HCT116 (cell line): ENCODE results near the gene ABHD4. TPM values are rescaled to one million over a fixed set of nuclear protein-coding genes. Genes with fewer than 3 reads are reported as not detected.

Experiments used
- ATAC-seq: fragments of 200-7000 bp; cut with Tn5 transposase; 2 replicates; pipeline ENCODE4 v1.9.1; 2020; ENCODE audit warnings: mild to moderate bottlenecking, moderate library complexity
- BruUV-seq: library from RNA; stranded (reverse); fragments of 400-500 nt; replicated peaks from 2 replicates; lab custom pipeline; 2021; lab: Mats Ljungman, UMichigan
- CTCF ChIA-PET: fragments of 300-600 bp; sonication (Branson Sonifier 250); formaldehyde crosslinking; loops from one replicate; lab custom pipeline; 2021; ENCODE audit warnings: antibody characterized with exemption; lab: Charles Lee
- POLR2A ChIA-PET: fragments of 300-600, 350-600 bp; sonication (Branson Sonifier 250); formaldehyde crosslinking; loops from one replicate; lab custom pipeline; 2021; ENCODE audit warnings: antibody characterized with exemption; lab: Charles Lee
- RAD21 ChIA-PET, 2 experiments: fragments of 300-600 bp; sonication (Branson Sonifier 250); formaldehyde crosslinking; loops; one replicate each; lab custom pipeline; 2023; ENCODE audit warnings: low total read pairs in 2 of 2; ENCODE audit not compliant: uncharacterized antibody in 2 of 2, unreplicated experiment in 2 of 2, low non-redundant PET in 1 of 2; lab: Charles Lee
- DNase-seq: peaks from one replicate; pipeline ENCODE4 v3.0.0-alpha.2; 2010; ENCODE audit warnings: low read depth, low spot score
- H2AFZ ChIP-seq: fragments of 200-600 bp; shearing (Covaris generic), sonication (generic); 2 replicates; pipeline ENCODE4 v1.6.1; 2017; ENCODE audit warnings: low read depth, mixed run types, mixed read lengths, antibody characterized with exemption, low read length; ENCODE audit not compliant: poor library complexity, severe bottlenecking
- H3K27ac ChIP-seq: 2 replicates; pipeline ENCODE4 v1.5.1; 2012; ENCODE audit warnings: low read depth, low read length
- H3K27me3 ChIP-seq: fragments of 200-600 bp; sonication (generic); 2 replicates; pipeline ENCODE4 v1.6.1; 2016; ENCODE audit warnings: mixed run types, low read length, mixed read lengths; ENCODE audit not compliant: insufficient read depth
- H3K36me3 ChIP-seq, 2 experiments: fragments of 200-500 bp in 1 of 2; fragments of 200-600 bp in 1 of 2; sonication (Bioruptor generic) in 1 of 2; sonication (generic) in 1 of 2; 2 replicates each; pipeline versions ENCODE4 v1.5.1 to v1.6.1; 2014 to 2016; ENCODE audit warnings: low read length in 2 of 2, inconsistent platforms in 1 of 2, mixed read lengths in 1 of 2, mixed run types in 1 of 2; ENCODE audit not compliant: insufficient read depth in 2 of 2, control insufficient read depth in 1 of 2
- H3K4me1 ChIP-seq, 2 experiments: fragments of 200-600 bp in 1 of 2; sonication (generic) in 1 of 2; 2 replicates each; pipeline versions ENCODE4 v1.5.1 to v1.6.1; 2012 to 2017; ENCODE audit warnings: low read length in 2 of 2, inconsistent platforms in 1 of 2, mild to moderate bottlenecking in 1 of 2, mixed read lengths in 1 of 2, mixed run types in 1 of 2, moderate library complexity in 1 of 2; ENCODE audit not compliant: insufficient read depth in 2 of 2, control insufficient read depth in 1 of 2
- H3K4me2 ChIP-seq: fragments of 200-600 bp; sonication (generic); 2 replicates; pipeline ENCODE4 v1.6.1; 2017; ENCODE audit warnings: mixed run types, low read length, mixed read lengths
- H3K4me3 ChIP-seq, 2 experiments: fragments of 200-600 bp in 1 of 2; sonication (generic) in 1 of 2; replicated peaks in 1 of 2; 2 replicates each; pipeline ENCODE4 v1.5.1; 2011 to 2016; ENCODE audit warnings: low read length in 2 of 2, control low read depth in 1 of 2, low read depth in 1 of 2, mild to moderate bottlenecking in 1 of 2, mixed read lengths in 1 of 2, mixed run types in 1 of 2
- H3K79me2 ChIP-seq: fragments of 200-600 bp; sonication (generic); 2 replicates; pipeline ENCODE4 v1.6.1; 2017; ENCODE audit warnings: mild to moderate bottlenecking, mixed run types, low read length, moderate library complexity, mixed read lengths; ENCODE audit not compliant: insufficient read depth
- H3K9ac ChIP-seq: fragments of 200-600 bp; sonication (generic); 2 replicates; pipeline ENCODE4 v1.6.1; 2016; ENCODE audit warnings: low read length, mixed read lengths
- H3K9me2 ChIP-seq: fragments of 200-600 bp; sonication (generic), shearing (Covaris generic); 2 replicates; pipeline ENCODE4 v1.6.1; 2017; ENCODE audit warnings: mixed run types, mild to moderate bottlenecking, moderate library complexity; ENCODE audit not compliant: insufficient read depth
- H3K9me3 ChIP-seq, 2 experiments: fragments of 200-500 bp in 1 of 2; fragments of 200-600 bp in 1 of 2; sonication (Bioruptor generic) in 1 of 2; sonication (generic) in 1 of 2; 2 replicates each; pipeline ENCODE4 v1.6.1; 2014 to 2017; ENCODE audit warnings: low read length in 2 of 2, mixed read lengths in 2 of 2, inconsistent platforms in 1 of 2, low read depth in 1 of 2, mild to moderate bottlenecking in 1 of 2, mixed run types in 1 of 2, moderate library complexity in 1 of 2; ENCODE audit not compliant: control insufficient read depth in 1 of 2, insufficient read depth in 1 of 2
- H4K20me1 ChIP-seq: fragments of 200-600 bp; sonication (generic), shearing (Covaris generic); 2 replicates; pipeline ENCODE4 v1.6.1; 2017; ENCODE audit warnings: mixed run types, mild to moderate bottlenecking, moderate library complexity; ENCODE audit not compliant: insufficient read depth
- ATF3 ChIP-seq: IDR thresholded peaks from 2 replicates; pipeline ENCODE4 v1.6.1; 2012
- CEBPB ChIP-seq: IDR thresholded peaks from 2 replicates; pipeline ENCODE4 v1.6.1; 2012; ENCODE audit warnings: low read depth
- ELF1 ChIP-seq: IDR thresholded peaks from 2 replicates; pipeline ENCODE4 v1.6.1; 2012; ENCODE audit warnings: low read depth, borderline replicate concordance
- EZH2 ChIP-seq: fragments of 200-600 bp; sonication (generic); IDR thresholded peaks from 2 replicates; pipeline ENCODE4 v1.6.1; 2017; ENCODE audit warnings: antibody characterized with exemption, mixed run types
- EZH2phosphoT487 ChIP-seq: fragments of 200-600 bp; IDR thresholded peaks from 2 replicates; pipeline ENCODE4 v1.6.1; 2018; ENCODE audit warnings: antibody characterized with exemption, borderline replicate concordance
- FOSL1 ChIP-seq: IDR thresholded peaks from 2 replicates; pipeline ENCODE4 v1.6.1; 2012; ENCODE audit warnings: low read depth
- JUND ChIP-seq: IDR thresholded peaks from 2 replicates; pipeline ENCODE4 v1.6.1; 2012
- POLR2A ChIP-seq: IDR thresholded peaks from 2 replicates; pipeline ENCODE4 v1.7.0; 2011; ENCODE audit warnings: borderline replicate concordance; ENCODE audit not compliant: insufficient read depth, insufficient read length; ENCODE audit errors: extremely low read depth
- SIN3A ChIP-seq: IDR thresholded peaks from 2 replicates; pipeline ENCODE4 v1.6.1; 2012; ENCODE audit warnings: low read depth
- SP1 ChIP-seq: IDR thresholded peaks from 2 replicates; pipeline ENCODE4 v1.6.1; 2012; ENCODE audit warnings: low read depth
- YY1 ChIP-seq: IDR thresholded peaks from 2 replicates; pipeline ENCODE4 v1.6.1; 2011; ENCODE audit warnings: low read length, low read depth, moderate library complexity, mild to moderate bottlenecking; ENCODE audit not compliant: insufficient replicate concordance; ENCODE audit errors: extremely low read depth
- ZFX ChIP-seq: fragments of 450-650 bp; IDR thresholded peaks from 2 replicates; pipeline ENCODE4 v1.6.1; 2017
- intact Hi-C: fragments of 100-400 bp; cut with micrococcal nuclease; formaldehyde crosslinking; loops from 2 replicates; pipeline ENCODE4 v1.10.0; 2022
- total RNA-seq: library from RNA; stranded (reverse); gene quantifications from one replicate; pipeline ENCODE4 v1.2.1, GENCODE V29; 2021; ENCODE audit not compliant: unreplicated experiment
- TF ChIP-seq, protein P1 (sequence below): IDR thresholded peaks from 2 replicates; pipeline ENCODE4 v1.6.1; 2012
- TF ChIP-seq, protein P2 (sequence below): IDR thresholded peaks from 2 replicates; pipeline ENCODE4 v1.6.1; 2011; ENCODE audit warnings: mild to moderate bottlenecking, low read length, moderate library complexity; ENCODE audit not compliant: insufficient replicate concordance; ENCODE audit errors: extremely low read depth

The ABHD4 gene
- total RNA-seq, 1 experiment from 2014 or later: 9.4 TPM

DNA sequence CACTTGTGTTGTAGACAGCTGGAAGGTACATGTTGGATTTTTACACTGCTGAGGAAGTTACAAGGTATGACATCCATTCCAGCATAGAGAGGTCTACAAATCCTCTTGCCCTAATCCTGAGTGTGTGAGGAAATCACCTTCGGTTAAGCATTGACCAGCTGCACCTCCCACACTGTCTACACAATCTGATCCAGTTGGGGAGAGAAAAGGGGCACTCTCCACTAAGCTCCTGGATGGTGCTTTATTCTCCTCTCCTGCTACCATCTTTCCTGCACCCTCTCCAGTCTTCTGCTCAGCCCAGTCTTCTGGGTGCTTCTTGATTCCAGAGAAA, 46.2 kb downstream of the ABHD4 start, which contains the start of gene OR6J1:
TSS of gene OR6J1 (minus strand) at position 48 of the 331 bp plus-strand sequence. CDS start 9,541 bp downstream, outside the sequence.
- ChIA-PET RAD21 (no interaction called here), CTCF (interaction anchor here (1.0 to 2.5 kb wide), 5 partner anchors 9 to 85 kb away, joined by 3 to 10 read pairs (median 6); partner anchors contain the start of gene DAD1), POLR2A (no interaction called here)
- Histone ChIP-seq H3K9me3 (no peaks in the 10 kb centered on the region), H3K79me2 (no peaks in the 10 kb centered on the region), H3K36me3 (no peaks in the 10 kb centered on the region), H3K9ac (no peak within 1 kb of the TSS), H3K9me2 (no peaks in the 10 kb centered on the region), H4K20me1 (no peaks in the 10 kb centered on the region), H3K4me3 (no peak within 1 kb of the TSS), H3K27ac (no peak within 1 kb of the TSS), H2AFZ (no peak within 1 kb of the TSS), H3K4me1 (peaks cover 5 to 20% of the 10 kb centered on the region in 2 experiments; a peak in 2 of 4 replicates), H3K4me2 (no peak within 1 kb of the TSS), H3K27me3 (no peaks in the 10 kb centered on the region)
- ATAC-seq: peak; percentile 56; the same call in 1 of the 2 replicates
- intact Hi-C loops: no loop called here
- DNase-seq: no peak
- TF ChIP-seq, protein P1, sequence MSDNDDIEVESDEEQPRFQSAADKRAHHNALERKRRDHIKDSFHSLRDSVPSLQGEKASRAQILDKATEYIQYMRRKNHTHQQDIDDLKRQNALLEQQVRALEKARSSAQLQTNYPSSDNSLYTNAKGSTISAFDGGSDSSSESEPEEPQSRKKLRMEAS: no peak
- TF ChIP-seq ELF1 (no peak), EZH2phosphoT487 (no peak), POLR2A (no peak), JUND (no peak), SIN3A (no peak), YY1 (no peak), EZH2 (no peak)
- BruUV-seq: no TSS peak

DNA sequence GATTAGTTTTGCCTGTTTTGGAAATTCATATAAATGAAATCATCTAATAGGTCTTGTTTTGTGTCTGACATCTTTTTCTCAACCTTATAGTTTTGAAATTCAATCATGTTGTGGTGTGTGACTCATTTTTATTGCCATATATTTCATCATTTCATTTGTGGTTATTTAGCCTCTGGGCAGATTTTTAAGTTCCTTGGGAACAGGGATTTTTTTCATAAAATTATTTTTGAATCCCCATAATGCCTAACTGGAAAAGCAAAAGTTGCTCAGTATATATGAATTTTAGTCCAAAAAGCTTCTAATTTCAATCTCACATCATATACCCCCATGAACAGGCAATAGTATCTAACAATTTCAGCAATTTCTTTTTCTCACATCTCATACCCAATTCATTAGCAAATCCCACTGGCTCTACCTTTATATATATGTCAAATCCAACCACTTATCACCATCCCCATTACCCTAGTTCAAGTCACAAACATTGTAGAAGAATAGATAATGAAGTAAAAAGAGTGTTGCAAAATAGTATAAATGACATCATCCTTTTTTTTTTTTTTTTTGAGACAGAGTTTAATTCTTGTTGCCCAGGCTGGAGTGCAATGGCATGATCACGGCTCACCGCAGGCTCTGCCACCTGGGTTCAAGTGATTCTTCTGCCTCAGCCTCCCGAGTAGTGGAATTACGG, 48.6 kb downstream of the ABHD4 start:
- Histone ChIP-seq H4K20me1 (no peaks in the 10 kb centered on the region), H3K4me2 (peak overlapping the region; percentile 1; the same call in 1 of the 2 replicates), H3K36me3 (no peaks in the 10 kb centered on the region), H2AFZ (no peak overlapping the region), H3K9me3 (no peaks in the 10 kb centered on the region), H3K4me3 (no peak overlapping the region), H3K27me3 (no peaks in the 10 kb centered on the region), H3K9ac (no peak overlapping the region), H3K79me2 (no peaks in the 10 kb centered on the region), H3K27ac (no peak overlapping the region), H3K9me2 (no peaks in the 10 kb centered on the region), H3K4me1 (peaks cover 5 to 17% of the 10 kb centered on the region in 2 experiments; a peak in 2 of 4 replicates)
- ATAC-seq (no peak), DNase-seq (no peak)
- intact Hi-C loops: no loop called here
- no TSS peak for BruUV-seq
- RAD21 ChIA-PET: no interaction called here
- peak; percentile 90 for TF ChIP-seq CEBPB
- no peak for TF ChIP-seq YY1
- no peak for TF ChIP-seq ZFX
- peak; percentile 60 for TF ChIP-seq FOSL1
- peak; percentile 47 for TF ChIP-seq JUND
- 0 out of 2 replicates have a peak, but pooled peaks have one; percentile 21 for TF ChIP-seq SP1
- TF ChIP-seq ATF3: no peak
- TF ChIP-seq EZH2: no peak
- TF ChIP-seq, protein P2, sequence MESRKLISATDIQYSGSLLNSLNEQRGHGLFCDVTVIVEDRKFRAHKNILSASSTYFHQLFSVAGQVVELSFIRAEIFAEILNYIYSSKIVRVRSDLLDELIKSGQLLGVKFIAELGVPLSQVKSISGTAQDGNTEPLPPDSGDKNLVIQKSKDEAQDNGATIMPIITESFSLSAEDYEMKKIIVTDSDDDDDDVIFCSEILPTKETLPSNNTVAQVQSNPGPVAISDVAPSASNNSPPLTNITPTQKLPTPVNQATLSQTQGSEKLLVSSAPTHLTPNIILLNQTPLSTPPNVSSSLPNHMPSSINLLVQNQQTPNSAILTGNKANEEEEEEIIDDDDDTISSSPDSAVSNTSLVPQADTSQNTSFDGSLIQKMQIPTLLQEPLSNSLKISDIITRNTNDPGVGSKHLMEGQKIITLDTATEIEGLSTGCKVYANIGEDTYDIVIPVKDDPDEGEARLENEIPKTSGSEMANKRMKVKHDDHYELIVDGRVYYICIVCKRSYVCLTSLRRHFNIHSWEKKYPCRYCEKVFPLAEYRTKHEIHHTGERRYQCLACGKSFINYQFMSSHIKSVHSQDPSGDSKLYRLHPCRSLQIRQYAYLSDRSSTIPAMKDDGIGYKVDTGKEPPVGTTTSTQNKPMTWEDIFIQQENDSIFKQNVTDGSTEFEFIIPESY: no peak
- CTCF ChIA-PET: interaction anchor here (1.0 to 1.9 kb wide), 4 partner anchors 57 to 87 kb away, joined by 3 to 12 read pairs (median 4); no protein-coding TSS in a partner anchor
- POLR2A ChIA-PET: no interaction called here
